Stimulated activated CD8-positive, alpha-beta memory T cell treated with anti-CD3 and anti-CD28 coated beads, Interleukin-12 subunit alpha, Interleukin-12 subunit beta, amount 100 ng/mL, for 4 hours (primary cell): ENCODE data around the gene ARVCF.
"Not testable (repeated sequence)": the region's sequence is repeated elsewhere in the genome, so short reads cannot be mapped to it uniquely, and the experiment has no call there.

ENCODE experiments used
- DNase-seq: peaks from one replicate; pipeline ENCODE4 v3.0.0-alpha.2; 2020; ENCODE audit warnings: low read depth

The ARVCF gene

DNA sequence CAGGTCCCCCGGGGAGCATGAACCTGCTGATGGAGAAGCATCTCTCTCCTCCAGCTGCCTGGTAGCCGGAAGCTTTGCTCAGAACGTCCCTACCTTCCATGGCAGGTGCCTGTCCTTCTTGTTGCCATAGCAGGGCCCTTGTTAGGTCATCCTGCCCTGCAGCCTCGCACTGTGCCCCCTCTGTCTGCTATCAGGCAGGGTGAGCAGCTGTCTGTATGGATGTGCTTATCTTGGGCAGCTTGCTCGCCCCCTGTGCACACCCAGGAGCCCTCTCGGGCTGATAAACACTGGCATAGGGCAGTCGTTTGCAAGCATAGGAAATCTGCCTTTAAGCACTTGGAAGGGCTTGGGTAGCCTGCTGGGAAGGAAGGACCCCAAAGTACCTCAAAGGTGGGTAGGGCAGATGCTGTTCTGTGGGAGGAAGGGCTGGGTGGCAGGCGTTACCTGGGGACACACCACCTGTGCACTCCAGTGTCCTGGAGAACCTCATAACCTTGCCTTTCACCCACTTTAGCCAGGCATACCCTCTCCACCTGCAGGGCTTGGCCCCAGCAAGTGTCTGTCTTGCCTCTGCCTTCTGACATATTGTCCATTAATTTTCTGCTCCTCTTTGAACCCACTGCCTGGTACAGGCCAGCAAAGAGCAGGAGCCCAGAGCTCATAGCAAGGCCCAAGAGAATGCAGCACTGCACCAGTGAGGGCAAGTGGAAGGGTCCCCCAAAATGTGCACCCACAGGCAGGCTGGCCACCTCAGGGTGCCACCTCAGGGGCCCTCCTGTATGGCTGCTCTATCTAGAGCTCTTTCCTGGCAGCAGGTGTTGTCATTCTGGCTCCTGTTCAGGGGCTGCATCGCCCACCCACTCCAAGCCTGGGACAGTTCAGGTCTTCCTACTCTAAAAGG is 83.0 kb downstream of the ARVCF start:
- DNase-seq: no peak

DNA sequence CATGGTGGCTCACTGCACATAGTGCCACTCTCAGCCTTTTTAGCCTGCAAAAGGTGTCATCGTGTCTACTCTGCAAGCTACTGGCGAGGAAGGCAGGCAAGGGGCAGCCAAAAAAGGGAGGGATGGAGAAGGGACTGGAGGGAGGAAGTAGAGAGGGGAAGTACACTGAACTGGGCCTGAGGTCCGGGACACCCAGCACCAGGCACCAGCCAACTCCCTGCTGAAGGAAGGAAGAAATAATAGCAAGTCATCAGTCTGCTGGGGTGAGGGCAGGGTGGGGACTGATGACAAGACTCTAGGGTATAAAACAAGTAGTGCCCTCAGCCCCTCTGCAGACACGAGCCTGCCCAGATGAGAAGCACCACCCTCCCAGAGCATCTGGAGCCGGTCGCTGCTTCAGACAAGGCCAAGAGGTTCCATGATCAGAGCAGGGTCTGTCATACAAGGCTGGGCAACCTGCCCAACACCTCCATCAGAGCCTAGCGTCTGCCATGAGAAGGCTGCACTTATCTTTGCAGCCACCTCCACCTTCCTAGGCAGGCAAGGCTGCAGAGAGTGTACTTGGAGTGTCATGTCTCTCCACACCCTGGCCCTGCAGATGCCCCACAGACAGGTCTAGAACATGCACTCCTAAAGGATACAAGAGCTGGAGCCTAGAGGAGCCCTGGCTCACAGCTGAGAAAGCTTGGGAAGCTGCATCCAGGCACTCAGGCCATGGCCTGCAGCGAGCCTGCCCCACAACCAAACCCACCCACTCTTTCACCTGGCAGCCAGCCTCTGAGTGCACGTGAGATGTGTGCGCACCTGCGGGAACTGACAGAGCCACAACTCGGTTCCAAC is 84.0 kb downstream of the ARVCF start:
- no peak for DNase-seq

DNA sequence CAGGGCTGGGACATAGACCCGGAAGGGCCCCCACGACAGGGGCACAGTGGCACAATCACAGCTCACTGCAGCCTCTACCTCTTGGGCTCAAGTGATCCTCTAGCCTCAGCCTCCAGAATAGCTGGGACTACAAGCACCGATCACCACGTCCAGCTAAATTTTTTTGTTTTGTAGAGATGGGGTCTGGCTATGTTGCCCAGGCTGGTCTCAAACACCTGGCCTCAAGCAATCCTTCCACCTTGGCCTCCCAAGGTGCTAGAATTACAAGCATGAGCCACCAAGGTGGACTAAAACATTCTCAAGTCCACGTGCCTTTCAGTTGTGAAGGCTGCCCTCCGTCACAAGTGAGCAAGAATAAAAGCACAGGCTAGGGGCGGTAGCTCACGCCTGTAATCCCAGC is 85.1 kb downstream of the ARVCF start:
- DNase-seq: no peak

DNA sequence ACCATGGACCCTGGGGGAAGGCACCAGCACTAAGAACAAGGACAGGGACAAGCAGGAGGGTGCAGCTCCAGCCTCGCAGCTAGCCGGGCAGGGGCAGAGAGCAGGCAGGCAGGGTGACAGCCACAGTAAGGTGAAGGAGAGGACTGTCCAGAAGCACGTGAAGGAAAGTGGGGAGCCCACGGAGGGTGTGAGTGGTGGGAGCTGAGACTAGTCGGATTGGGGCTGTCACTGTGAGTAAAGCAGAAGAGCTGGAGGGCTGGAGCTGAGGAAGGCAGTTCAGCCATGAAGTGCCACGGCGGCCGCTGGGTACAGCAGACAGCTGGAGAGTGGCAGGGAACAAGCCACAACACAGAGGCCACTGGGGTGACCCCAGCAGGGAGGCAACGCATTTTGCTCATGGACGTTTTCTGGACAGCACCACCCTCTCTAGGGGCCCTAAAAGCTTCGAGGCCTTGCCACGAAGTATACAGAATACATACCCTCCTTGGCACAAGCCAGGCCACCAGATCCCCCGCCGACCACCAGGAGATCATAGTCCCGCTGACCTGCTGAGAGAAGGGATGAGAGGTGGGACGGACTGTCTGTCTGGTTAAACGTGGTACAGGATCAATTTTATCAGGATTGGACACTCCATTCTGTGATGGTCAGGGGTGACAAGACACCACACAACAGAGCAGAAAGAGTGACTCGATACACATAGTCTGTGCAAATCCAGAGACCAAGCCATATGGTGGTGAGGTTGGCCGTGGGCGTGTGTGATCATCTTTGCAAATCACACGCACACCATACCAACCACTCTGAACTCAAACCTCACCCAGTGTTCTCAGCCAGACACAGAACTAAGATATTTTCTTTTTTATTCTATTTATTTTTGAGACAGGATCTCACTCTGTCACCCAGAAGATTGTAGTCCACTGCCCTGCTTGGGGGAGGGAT is 85.8 kb downstream of the ARVCF start:
- no peak for DNase-seq

DNA sequence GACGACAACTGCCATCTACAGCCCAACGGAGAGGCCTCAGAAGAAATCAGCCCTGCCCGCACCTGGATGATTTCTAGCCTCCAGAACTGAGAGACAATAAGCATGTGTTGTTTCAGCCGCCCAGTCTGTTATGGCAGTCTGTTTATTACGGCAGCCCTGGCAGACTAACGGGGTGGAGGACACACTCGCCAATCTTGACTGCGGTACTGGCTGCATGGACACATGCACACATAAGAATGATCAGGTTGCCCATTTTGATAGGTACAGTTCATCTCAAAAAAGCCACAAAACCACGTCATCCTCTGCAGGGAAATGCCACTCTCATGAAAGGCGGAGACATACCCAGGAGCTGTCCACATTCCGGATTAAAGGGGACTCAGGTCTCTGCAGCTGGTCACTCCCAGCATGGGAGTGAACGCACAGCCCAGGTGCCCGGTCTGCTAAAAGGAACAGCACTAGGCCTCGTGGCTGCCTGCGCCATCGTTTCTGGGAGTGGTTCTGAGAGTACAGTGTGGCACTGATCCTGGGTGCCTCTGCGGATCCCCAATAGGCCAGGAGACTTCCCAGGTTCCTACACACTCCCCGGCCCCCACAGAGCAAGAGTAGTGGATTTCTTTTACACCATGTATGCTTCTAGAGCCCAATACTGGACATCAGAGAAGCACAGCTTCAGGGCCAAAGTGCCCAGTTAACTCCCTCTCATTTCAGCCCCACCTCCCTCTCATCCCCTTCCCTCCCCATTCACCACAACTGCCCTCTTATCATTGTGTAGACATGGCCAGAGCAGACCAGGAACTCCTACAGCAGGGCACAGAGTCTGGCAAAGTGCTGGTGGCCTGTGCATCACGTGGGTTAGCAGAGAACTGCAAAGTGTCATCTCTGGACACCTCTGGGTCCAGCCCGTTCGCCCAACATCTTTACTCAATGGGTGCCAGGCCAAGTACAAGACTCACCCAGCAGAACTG is 86.8 kb downstream of the ARVCF start:
- no peak for DNase-seq

- no peak for DNase-seq
Observed at GRCh38 chr22:19928207-19928606, 88.4 kb downstream of the ARVCF start.

- DNase-seq: no peak
Observed at GRCh38 chr22:19927696-19928095, 88.9 kb downstream of the ARVCF start.

DNA sequence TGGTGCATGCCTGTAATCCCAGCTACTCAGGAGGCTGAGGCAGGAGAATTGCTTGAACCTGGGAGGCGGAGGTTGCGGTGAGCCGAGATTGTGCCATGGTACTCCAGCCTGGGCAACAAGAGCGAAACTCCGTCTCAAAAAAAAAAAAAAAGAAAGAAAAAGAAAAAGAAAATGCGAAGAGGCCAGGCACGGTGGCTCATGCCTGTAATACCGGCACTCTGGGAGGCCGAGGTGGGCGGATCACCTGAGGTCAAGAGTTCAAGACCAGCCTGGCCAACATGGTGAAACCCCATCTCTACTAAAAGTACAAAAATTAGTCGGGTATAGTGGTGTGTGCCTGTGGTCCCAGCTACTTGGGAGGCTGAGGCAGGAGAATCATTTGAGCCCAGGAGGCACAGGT is 90.6 kb downstream of the ARVCF start:
- DNase-seq: not testable (repeated sequence)

DNA sequence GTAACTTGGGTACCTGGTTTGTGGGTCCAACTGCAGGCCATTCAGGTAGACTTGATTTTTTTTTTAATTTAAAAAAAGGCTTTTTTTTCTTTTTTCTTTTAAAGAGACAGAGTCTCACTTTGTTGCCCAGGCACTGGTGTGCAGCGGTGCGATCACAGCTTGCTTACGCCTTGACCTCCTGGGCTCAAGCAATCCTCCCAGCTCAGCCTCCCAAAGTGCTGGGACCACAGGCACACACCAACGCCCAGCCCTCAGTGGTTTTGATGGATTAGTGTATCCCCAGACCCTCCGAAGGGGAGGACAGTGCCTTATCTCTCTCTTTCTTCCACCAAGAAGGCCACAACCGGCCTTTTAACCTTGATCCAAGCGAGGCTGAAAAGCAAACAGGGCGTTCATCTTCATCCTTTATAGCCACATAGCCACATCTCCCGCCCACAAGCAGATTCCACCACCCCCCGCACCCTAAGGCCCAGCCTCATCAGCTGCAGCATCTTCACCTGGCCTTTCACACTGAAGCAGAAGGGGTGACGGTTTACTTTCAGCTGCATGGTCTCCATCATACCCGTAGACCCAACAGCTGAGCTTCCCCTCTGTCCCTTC is 92.6 kb downstream of the ARVCF start:
- DNase-seq: no peak

GRCh38 chr22:19921544-19922081 is 95.0 kb downstream of the ARVCF start:
- no peak for DNase-seq
